Umbilical cord (tissue), 2 donors: Measurements from ENCODE around the gene R3HDM4. TPM values are rescaled to one million over a fixed set of nuclear protein-coding genes. Genes with fewer than 3 reads are reported as not detected.

Experiments
- DNase-seq: peaks from one replicate; pipeline ENCODE4 v3.0.0-alpha.2; 2015; ENCODE audit warnings: low spot score
- total RNA-seq: library from RNA; depleted of rRNA; stranded (reverse); fragments of >200 nt; gene quantifications from one replicate; pipeline ENCODE4 v1.2.3, GENCODE V29; 2014; ENCODE audit warnings: low replicate concordance; ENCODE audit not compliant: insufficient read depth

Gene R3HDM4
- total RNA-seq, 1 donor from 2014 or later = 44.3 TPM

DNA sequence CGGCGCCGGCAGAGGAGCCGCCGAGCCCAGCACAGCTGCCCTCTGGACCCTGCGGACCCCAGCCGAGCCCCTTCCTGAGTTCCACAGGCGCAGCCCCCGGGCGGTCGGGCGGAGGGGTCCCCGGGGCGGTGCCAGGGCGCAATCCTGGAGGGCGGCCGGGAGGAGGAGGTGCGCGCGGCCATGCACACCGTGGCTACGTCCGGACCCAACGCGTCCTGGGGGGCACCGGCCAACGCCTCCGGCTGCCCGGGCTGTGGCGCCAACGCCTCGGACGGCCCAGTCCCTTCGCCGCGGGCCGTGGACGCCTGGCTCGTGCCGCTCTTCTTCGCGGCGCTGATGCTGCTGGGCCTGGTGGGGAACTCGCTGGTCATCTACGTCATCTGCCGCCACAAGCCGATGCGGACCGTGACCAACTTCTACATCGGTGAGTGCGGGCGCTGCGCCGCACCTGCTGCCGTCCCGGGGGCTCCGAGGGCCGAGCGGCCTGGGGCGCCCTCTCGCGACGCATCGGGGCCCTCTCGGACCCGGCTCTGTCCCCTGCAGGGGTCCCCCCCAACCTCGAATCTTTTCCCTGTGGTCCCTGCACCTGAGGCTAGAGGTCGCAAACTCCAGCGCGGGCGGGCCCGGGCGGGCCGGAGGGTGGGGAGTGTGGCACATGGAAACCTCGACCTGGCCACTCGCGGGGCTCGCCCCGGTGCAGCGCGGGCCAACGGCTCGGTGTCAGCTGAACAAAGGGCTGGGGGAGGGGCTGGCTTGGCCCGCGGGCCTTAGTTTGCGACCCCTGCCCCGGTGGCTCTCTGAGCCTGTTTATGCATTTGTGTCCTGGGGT is 4.5 kb upstream of the R3HDM4 start, which contains the start of gene KISS1R:
KISS1R (plus strand) TSS at position 11 of the 829 bp plus-strand sequence; CDS start at position 181, 170 bp downstream.
- DNase-seq = no peak

DNA sequence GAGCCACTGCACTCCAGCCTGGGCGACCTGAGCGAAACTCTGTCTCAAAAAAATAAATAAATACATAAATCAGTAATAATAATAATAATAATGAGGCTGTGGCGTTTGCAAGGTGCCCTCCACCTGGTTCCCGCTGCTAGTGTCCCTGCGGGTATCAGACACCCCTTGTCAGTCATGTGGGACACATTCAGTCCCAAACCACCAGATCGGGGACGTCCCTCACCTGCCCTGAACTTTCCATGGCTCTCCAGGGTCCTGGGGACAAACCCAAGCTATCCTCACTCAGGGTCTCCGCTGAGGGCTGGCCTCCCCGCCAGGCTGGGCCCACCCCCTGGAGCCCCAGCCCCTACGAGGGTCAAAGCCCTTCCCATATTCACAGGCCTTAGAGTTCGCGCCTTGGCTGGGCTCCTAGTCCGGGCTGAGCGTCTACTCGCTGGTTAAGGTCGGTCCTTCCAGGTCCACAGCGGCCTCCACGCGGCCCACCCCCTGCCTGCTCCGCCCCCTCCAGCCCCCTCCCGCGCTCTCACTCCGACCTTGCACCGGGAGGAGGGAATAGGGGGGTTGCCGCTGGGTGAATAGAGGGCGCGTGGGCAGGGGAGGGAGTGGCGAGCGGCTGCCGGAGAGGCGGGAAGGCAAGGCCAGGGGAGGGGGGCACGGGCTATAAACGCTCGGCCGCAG is 3.8 kb upstream of the R3HDM4 start:
- no peak for DNase-seq

DNA sequence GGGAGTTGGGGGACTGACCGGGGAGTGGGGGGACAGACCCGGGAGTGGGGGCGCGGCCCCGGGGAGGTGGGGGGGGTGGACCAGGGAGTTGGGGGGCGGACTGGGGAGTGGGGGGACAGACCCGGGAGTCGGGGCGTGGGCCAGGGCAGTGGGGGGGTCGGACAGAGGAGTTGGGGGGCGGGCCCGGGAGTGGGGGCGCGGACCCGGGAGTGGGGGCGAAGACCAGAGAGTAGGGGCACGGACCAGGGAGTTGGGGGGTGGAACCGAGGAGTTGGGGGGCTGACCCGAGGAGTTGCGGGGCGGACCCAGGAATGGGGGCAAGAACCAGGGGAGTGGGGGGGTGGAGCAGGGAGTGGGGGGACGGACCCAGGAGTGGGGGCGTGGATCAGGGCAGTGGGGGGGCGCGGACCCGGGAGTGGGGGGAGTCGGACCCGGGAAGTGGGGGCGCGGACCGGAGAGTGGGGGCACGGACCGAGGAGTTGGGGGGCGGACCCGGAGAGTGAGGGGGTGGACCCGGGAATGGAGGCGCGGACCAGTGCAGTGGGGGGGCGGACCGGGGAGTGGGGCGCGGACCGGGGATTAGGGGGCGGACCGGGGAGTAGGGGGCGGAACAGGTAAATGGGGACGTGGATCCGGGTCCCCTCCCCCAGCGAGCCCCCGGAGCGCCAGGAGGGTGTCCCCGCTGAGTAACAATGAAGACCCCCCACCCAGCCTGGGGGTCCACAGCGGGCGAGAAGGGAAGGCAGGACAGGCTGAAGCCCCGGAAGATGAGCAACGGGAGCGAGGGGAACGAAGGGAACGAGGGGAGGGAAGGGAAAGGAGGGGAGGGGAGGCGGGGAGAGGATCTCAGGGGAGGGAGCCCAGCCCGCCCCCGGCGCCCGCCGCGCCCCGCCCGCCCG is 589 bp downstream of the R3HDM4 start:
- DNase-seq = no peak

DNA sequence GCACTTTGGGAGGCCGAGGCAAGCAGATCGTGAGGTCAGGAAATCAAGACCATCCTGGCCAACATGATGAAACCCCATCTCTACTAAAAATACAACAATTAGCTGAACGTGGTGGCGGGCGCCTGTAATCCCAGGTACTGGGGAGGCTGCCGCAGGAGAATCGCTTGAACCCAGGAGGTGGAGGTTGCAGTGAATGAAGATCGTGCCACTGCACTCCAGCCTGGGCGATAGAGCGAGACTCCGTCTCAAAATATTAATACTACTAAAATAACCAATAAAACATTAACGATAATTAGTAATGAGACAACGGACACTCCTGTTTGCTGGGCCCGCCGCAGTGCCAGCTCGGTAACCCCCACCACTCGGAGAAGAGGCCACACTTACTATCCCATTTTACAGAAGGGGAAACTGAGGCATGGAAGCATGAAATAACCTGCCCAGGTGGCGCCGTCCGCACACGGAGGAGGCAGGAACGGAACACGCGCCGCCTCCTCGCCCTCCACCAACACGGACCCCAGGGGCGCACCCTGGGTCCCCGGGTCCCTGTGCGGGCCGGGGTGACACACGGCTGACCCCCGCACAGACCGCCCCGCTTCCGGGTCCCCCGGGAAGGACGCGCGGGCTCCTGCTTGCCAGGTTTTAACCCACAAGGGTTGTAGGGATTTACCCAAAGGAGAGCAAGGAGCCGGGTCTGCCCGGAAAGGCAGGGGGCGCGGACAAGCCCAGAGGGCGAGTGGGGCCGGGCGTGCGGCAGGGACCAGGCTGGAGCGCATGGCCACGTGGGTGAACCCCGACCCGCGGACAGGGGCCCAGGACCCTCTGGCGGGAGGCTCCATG is 1.6 kb downstream of the R3HDM4 start:
- DNase-seq = no peak

DNA sequence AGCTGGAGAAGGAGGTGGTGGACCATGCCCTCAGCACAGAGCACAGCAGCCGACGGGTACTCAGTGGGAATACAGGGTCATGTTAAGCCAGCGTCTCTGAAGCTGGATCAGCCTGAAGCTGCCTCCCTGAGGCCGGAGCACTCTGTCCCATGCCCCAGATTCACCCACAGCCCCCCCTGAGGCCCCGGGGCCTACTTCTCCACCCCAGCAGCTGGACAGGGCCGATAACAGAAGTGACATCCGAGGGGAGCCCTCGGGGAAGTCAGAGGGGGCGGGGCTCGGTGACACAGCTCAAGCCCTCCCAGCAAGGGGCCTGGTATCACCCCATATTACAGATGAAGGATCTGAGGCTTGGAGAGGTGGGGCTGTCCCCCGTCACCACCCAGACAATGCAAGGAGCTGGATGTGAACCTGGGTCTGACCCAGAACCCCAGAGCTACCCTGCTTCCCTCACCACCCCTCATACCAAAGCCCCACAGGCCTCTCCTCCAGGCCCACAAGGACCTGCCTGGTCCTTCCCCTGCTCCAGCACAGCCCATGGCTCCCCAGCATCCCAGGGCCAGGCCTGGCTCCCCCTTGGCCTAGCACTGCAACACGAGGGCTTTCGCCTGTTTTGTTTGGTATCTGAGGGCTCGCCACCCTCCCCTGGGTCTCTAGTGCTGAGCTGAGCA is 5.7 kb downstream of the R3HDM4 start:
- no peak for DNase-seq

DNA sequence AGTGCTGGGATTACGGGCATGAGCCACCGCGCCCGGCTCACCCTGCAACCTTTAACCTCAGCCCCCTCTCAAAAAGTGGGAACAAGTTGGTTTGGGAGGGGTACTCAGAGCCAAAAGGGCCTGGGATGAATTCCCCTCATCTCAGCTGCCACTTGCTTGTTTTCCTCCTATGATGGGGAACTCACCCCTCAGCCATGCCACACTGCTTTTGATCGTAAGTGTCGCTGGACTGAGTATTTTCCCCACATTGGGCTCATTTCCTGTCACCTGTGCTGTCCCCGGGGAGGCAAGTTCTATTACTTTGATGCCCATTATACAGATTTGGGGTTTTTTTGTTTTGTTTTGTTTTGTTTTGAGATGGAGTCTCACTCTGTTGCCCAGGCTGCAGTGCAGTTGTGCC is 6.5 kb downstream of the R3HDM4 start:
- no peak for DNase-seq

DNA sequence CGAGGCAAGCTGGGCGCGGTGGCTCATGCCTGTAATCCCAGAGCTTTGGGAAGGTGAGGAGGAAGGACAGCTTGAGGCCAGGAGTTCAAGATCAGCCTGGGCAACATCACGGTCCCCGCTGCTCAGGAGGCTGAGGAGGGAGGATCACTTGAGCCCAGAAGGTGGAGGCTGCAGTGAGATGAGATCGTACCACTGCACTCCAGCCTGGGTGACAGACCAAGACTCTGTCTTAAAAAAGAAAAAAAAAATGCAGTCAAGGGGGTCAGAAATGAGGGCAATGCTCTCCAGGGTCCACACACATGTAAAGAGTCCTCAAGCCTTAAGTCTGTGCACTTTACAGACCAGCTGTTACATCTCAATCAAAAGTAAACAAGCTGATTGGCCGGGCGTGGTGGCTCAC is 8.5 kb downstream of the R3HDM4 start:
- DNase-seq = no peak

DNA sequence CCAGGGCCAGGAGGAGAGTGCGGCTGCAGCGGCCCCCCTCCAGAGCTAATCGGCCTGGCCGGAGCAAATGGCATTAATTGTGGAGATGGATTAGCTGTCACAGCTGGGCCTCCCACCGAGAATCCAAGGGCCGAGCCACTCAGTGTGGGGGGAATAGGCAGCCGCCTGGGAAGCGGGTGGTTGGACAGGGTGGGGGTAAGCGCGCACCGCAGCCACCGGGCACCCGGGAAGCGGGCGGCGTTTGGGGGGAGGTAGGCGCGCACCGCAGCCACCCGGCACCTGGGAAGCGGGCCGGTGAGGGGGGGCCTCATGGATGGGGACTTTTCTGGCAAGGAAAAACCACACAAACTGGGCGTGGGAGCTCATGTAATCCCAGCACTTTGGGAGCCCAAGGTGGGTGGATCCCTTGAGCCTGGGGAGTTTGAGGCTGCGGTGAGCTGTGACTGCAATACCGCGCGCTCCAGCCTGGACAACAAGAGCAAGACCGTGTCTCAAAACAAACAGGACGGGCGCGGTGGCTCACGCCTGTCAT is 9.7 kb downstream of the R3HDM4 start:
- DNase-seq = no peak

DNA sequence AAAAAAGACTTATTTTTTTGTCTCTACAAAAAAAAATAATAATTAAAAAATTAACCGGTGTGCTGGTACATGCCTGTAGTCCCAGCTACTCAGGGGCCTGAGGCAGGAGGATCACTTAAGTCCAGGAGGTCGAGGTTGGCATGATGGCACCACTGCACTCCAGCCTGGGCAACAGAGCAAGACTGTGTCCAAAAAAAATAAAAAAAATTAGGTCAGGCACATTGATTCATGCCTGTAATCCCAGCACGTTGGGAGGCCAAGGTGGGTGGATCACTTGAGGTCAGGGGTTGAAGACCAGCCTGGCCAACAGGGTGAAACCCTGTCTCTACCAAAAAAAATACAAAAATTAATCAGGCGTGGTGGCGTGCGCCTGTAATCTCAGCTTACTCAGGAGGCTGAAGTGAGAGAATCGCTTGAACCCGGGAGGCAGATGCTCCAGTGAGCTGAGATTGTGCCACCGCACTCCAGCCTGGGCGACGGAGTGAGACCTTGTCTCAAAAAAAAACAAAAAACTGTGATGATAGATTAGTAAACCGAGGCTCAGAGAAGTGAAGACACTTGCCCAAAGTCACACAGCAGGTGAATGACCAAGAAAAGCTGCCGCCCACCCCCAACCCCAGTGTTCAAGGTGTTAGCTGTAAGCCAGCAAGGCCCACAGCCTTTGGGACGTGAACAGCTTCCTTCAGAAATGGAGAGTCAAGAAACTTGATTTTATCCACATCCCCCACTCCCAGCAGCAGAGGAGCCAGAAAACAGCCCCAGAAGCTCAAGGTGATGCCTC is 10.4 kb downstream of the R3HDM4 start:
- no peak for DNase-seq

DNA sequence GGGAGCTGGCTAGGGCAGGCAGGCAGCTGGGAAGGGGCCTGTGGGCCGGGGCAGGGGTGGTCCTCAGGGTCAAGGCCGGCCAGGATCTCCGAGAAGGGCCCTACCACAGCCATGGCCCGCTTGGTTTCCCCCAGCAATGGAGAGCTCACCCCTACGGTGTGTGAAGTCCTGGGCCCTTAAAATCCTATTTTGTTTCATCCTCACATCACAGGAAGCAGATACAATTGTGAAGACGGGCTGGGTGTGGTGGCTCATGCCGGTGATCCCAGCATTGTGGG is 11.0 kb downstream of the R3HDM4 start:
- DNase-seq = no peak

DNA sequence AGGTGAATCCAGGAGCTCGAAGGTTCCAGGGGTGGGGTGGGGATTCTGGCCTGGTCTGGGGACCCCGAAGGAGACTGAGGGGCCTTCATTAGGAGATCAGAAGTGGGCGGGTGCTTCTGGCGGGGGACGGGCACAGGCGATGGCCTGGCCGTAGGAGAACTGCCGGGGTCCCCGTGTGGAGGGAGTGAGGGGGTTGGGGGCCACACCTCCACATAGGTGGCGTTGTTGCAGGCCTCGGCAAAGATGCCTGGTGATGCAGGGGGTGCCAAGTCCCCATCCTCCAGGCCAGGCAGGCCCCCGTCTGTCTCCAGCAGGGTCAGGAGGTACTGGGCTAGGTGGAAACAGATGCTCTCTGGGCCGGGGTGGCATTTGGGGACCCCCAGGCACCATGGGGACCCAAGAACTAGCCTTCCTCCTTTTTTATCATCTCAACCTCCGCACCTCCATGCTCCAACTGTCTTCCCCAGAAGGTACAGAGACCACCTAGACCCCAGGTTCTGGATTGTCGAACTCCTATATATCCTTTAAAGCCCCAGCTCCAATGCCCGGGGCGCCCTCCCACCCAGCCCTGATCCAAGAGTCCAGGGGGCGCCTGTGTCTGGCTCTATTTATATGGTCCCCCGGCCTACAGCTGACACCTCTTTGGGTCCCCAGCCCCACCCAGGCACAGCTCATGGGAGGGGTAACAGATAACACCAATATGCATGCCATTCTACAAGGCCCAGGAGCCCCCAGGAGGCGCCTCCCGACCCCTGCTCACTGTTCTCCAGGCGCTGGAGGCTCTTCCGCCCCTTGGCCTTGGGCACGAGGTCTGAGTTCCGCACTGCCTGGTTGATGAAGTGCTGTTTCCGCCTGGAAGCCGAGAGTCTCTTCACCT is 11.6 kb downstream of the R3HDM4 start:
- DNase-seq = no peak

DNA sequence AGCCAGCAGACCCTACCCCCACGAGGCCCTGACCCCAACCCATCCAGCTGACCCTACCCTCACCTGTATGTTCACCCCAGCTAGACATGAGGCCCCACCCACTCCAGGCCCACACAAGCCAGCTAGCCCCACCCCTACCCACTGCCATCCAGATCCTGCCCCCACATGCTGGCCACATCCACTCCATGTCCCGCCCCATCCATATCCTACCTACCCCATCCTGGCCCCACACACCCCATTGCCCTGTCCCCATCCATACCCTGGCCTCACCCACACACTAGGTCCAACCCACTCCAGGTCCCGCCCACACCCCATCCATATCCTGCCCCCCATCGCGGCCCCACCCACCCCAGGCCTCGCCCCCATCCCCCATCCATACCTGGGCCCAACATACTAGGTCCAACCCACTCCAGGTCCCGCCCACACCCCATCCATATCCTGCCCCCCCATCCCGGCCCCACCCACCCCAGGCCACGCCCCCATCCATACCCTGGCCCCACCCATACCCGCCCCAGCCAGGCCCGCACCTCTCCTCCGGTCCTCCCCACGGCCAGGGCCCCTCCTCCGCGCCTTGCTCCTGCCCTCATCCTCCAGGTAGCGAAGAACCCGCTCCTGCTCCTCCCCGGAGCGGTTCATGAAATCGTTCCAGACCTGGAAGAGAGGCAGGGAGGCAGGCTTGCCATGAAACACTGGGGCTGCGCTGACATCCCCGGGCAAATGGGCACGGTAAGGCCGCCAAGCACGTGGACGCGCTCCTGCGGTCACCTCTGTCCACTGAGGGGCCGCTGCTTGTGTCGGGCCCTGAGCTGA is 12.5 kb downstream of the R3HDM4 start:
- DNase-seq = no peak

DNA sequence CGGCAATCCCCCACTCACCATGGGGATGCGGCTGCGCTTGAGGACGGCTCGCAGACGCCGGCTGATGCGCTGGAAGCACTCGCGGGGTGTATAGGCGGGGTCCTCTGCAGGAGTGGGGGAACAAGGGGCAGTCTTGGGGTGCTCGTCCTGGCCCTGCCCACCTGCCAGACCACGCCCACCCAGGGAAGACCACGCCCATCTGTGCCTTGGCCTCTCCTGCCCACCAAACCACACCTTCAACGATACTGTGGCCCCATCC is 13.0 kb downstream of the R3HDM4 start:
- DNase-seq = no peak

DNA sequence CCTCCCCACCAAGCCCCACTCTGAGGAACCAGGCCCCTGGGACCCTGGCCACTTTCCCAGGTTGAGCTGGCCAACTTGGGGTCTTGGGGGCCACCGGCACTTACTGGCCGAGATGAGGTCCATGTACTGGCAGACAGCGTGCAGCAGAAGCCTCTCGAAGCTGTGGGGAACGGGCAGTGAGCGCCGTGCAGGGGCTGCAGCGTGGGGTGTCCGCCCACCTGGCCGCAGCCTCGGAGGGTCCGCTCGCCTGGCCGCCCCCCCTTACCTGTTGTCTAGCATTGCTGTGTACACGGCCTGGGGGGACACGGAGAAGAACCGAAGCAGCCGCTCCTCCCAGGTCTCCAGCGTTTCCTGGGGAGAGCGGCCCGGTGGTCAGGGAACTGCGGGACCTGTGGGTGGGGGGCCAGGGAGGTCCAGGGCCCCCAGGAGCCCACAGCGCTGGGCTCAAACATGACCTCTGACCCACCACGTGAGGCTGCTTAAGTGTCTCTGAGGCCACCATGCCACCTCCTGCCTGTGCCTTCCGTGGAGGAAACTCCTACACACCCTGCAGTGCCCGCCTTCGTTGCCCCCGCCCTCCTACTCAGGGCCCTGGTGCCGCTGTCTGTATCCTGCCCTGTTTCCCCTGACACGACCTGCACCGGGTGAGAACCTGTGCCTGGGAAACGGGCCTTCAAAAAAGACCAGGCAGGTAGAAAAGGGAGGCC is 13.5 kb downstream of the R3HDM4 start:
- DNase-seq = no peak

DNA sequence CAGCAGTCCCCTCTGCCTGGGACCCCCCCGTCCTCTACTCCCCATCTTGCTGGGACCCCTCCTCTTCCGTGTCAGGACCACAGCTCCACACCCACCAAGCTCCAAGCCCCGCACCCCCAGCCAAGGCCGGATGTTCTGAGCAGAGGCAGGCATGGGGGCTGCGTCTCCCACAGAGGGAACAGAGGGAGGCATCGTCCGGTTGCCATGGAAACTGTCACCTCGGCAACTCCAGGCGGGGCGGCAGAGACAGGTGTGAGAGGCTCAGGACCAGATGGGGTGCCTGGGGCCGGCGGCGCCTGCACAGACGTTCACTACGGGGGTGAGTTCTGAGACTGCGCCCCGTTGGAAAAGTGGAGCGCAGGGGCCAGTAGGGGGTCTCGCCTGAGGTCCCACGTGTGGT is 14.4 kb downstream of the R3HDM4 start:
- no peak for DNase-seq

DNA sequence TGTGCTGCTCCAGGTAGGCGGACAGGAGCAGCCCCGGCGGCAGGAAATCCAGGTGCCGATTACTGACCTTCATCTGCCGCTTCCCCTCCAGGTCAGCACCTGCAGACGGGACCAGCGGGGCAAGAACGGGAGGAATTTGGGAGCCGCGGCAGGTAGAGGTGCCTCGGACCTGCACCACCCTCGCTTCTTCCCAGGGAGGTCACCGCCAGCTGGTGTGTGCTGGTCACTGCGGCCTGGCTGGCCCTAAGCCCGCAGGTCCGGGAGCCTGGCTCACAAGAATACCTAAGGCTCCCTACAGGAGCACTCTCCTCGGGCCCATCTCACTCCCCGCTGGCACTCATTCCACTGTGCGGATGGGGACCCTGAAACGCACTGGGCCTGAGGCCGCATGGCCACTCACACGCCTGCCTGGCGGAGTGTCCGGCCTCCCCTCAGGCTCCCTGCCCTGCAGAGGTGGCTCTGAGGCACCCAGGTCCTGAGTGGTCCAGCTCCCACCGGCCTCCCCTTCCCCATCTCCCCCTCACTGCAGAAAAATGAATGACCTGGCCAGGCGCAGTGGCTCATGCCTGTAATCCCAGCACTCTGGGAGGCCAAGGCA is 15.5 kb downstream of the R3HDM4 start:
- no peak for DNase-seq

DNA sequence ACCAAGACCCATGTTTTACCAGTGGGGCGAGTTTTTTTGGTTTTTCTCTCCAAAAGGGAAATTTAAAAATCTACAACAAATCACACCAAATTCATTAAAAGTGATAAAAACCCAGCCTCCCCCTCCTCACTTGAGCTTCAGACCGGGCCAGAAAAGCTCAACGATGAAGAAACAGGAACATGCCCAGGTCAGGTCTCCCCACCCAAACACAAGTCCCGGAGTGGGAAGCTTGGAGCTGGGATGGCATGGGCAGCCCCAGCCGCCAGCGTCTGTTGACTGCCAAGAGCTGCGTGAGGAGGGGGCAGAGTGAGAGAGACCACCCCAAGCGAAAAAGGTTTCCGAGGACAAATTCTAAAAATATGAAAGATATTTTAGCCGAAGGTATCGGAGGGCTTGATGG is 16.0 kb downstream of the R3HDM4 start:
- no peak for DNase-seq
